K562 (cell line): Measurements from ENCODE around the gene BLTP2. TPM values are rescaled to one million over a fixed set of nuclear protein-coding genes. Genes with fewer than 3 reads are reported as not detected.

Experiments used
- ATF7 ChIP-seq: fragments of 450-650 bp; IDR thresholded peaks from 2 replicates; pipeline ENCODE4 v1.7.1; 2014; ENCODE audit warnings: mild to moderate bottlenecking, moderate library complexity
- CBFB ChIP-seq: sonication (generic); formaldehyde crosslinking; IDR thresholded peaks from 2 replicates; pipeline ENCODE4 v1.4.0; 2020; ENCODE audit warnings: mild to moderate bottlenecking, missing genetic modification reagents
- CBX3 ChIP-seq, 2 experiments: IDR thresholded peaks; 1 replicate in 1 of 2; 2 replicates in 1 of 2; pipeline ENCODE4 v1.6.1; 2012; ENCODE audit warnings: inconsistent platforms in 2 of 2, low read length in 2 of 2, borderline replicate concordance in 1 of 2, control low read depth in 1 of 2
- CHD1 ChIP-seq: fragments of 200-600 bp; sonication (generic); IDR thresholded peaks from one replicate; pipeline ENCODE4 v1.6.1; 2012; ENCODE audit warnings: mild to moderate bottlenecking, moderate library complexity, low read length, inconsistent platforms
- DIDO1 ChIP-seq: fragments of 450-650 bp; IDR thresholded peaks from 2 replicates; pipeline ENCODE4 v1.6.1; 2016; ENCODE audit warnings: low read depth, missing biosample characterization, missing genetic modification characterization
- ELF1 ChIP-seq: fragments of 200-800 bp; sonication (Bioruptor generic); IDR thresholded peaks from 2 replicates; pipeline ENCODE4 v1.6.1; 2016; ENCODE audit warnings: missing genetic modification characterization, missing compliant biosample characterization
- ETV6 ChIP-seq, 3 experiments: fragments of 150-350 bp in 1 of 3; sonication (generic) in 1 of 3; formaldehyde crosslinking in 1 of 3; IDR thresholded peaks; 2 replicates each; pipeline versions ENCODE4 v1.6.1 to v1.8.0; 2014 to 2022; ENCODE audit warnings: borderline replicate concordance in 2 of 3, low read depth in 2 of 3, antibody characterized with exemption in 1 of 3, low read length in 1 of 3, mild to moderate bottlenecking in 1 of 3, missing genetic modification reagents in 1 of 3
- EZH2 ChIP-seq: IDR thresholded peaks from 2 replicates; pipeline ENCODE4 v1.6.1; 2012; ENCODE audit warnings: low read depth, mild to moderate bottlenecking, inconsistent platforms, low read length, borderline replicate concordance
- HCFC1 ChIP-seq: IDR thresholded peaks from 2 replicates; pipeline ENCODE4 v1.6.1; 2012; ENCODE audit warnings: low read depth, low read length, improper control_type of control experiment
- KHSRP ChIP-seq: fragments of 450-650 bp; IDR thresholded peaks from 2 replicates; pipeline ENCODE4 v1.6.1; 2017
- KLF6 ChIP-seq: fragments of 250-450 bp; sonication (Bioruptor Pico); IDR thresholded peaks from 2 replicates; pipeline ENCODE4 v1.4.0; 2020; ENCODE audit warnings: mild to moderate bottlenecking, moderate library complexity, borderline replicate concordance
- MTA2 ChIP-seq: fragments of 450-650 bp; IDR thresholded peaks from 2 replicates; pipeline ENCODE4 v1.6.1; 2016; ENCODE audit warnings: low read depth
- NFIC ChIP-seq: fragments of 450-650 bp; IDR thresholded peaks from 2 replicates; pipeline ENCODE4 v1.6.1; 2017; ENCODE audit warnings: mild to moderate bottlenecking, inconsistent platforms
- NR4A1 ChIP-seq, 2 experiments: fragments of 250-450 bp in 1 of 2; fragments of 450-650 bp in 1 of 2; sonication (Bioruptor Pico) in 1 of 2; IDR thresholded peaks; 2 replicates each; pipeline versions ENCODE4 v1.4.0 to v1.6.1; 2016 to 2020; ENCODE audit warnings: mild to moderate bottlenecking in 2 of 2, missing compliant biosample characterization in 1 of 2, missing genetic modification characterization in 1 of 2, moderate library complexity in 1 of 2
- PML ChIP-seq: IDR thresholded peaks from 2 replicates; pipeline ENCODE4 v1.6.1; 2012; ENCODE audit warnings: low read length, inconsistent platforms
- RBBP5 ChIP-seq: fragments of 200-600 bp; sonication (generic); IDR thresholded peaks from 2 replicates; pipeline ENCODE4 v1.6.1; 2012; ENCODE audit warnings: borderline replicate concordance, mild to moderate bottlenecking, low read length, control low read depth, inconsistent platforms; ENCODE audit not compliant: insufficient read depth, poor library complexity, severe bottlenecking
- SIN3A ChIP-seq, 2 experiments: fragments of 150-350 bp in 1 of 2; IDR thresholded peaks; 2 replicates each; pipeline ENCODE4 v1.6.1; 2011 to 2016; ENCODE audit warnings: borderline replicate concordance in 2 of 2, low read depth in 2 of 2, low read length in 2 of 2, mild to moderate bottlenecking in 2 of 2, moderate library complexity in 2 of 2; ENCODE audit not compliant: control insufficient read depth in 1 of 2
- TAF7 ChIP-seq: fragments of 450-650 bp; IDR thresholded peaks from 2 replicates; pipeline ENCODE4 v1.6.1; 2016; ENCODE audit warnings: missing genetic modification characterization, missing compliant biosample characterization
- TBL1XR1 ChIP-seq, 2 experiments: IDR thresholded peaks; 2 replicates each; pipeline ENCODE4 v1.6.1; 2012; ENCODE audit warnings: improper control_type of control experiment in 2 of 2, low read length in 2 of 2, mild to moderate bottlenecking in 1 of 2
- TRIM24 ChIP-seq, 2 experiments: fragments of 450-650 bp; IDR thresholded peaks; 2 replicates each; pipeline ENCODE4 v1.6.1; 2016
- ZBTB17 ChIP-seq: fragments of 450-650 bp; formaldehyde crosslinking; IDR thresholded peaks from 2 replicates; pipeline ENCODE4 v1.4.0; 2020; ENCODE audit warnings: mild to moderate bottlenecking
- ZFP30 ChIP-seq: fragments of 250-450 bp; sonication (Bioruptor Pico); IDR thresholded peaks from 2 replicates; pipeline ENCODE4 v1.8.0; 2022; ENCODE audit warnings: moderate library complexity, mild to moderate bottlenecking, inconsistent platforms, borderline replicate concordance
- ZNF354B ChIP-seq: fragments of 250-450 bp; sonication (Bioruptor Pico); IDR thresholded peaks from 2 replicates; pipeline ENCODE4 v1.4.0; 2020
- ZNF384 ChIP-seq: IDR thresholded peaks from 2 replicates; pipeline ENCODE4 v1.6.1; 2012; ENCODE audit warnings: low read depth, low read length, improper control_type of control experiment
- ZNF431 ChIP-seq: sonication (generic); formaldehyde crosslinking; IDR thresholded peaks from 2 replicates; pipeline ENCODE4 v1.8.0; 2022; ENCODE audit warnings: mild to moderate bottlenecking, missing genetic modification reagents
- polyA plus RNA-seq, 8 experiments: library from polyadenylated mRNA; depleted of rRNA in 4 of 8; stranded (reverse) in 5 of 8; unstranded in 3 of 8; fragments of >200 nt; fragmentation: Nextera tagmentation in 2 of 8; fragmentation: Illumina TruSeq in 1 of 8; extraction: Ambion mirVana in 2 of 8; extraction: Trizol in 1 of 8; gene quantifications; 2 replicates each; pipeline versions ENCODE4 v1.2.1 to v1.2.3, GENCODE V29; 2011 to 2014; ENCODE audit warnings: inconsistent platforms in 1 of 8, missing spikeins in 1 of 8
- total RNA-seq, 7 experiments: library from RNA; depleted of rRNA in 6 of 7; stranded (reverse); fragments of >200 nt in 6 of 7; fragmentation: Illumina TruSeq in 2 of 7; extraction: Trizol in 2 of 7; gene quantifications; 2 replicates each; pipeline versions ENCODE4 v1.2.1 to v1.2.3, GENCODE V29; 2011 to 2021; ENCODE audit warnings: low replicate concordance in 1 of 7
- TF ChIP-seq, protein P1 (sequence below): fragments of 200-800 bp; sonication (Bioruptor generic); IDR thresholded peaks from 2 replicates; pipeline ENCODE4 v1.6.1; 2017; ENCODE audit warnings: missing genetic modification characterization, missing compliant biosample characterization

The BLTP2 gene
- total and polyA plus RNA-seq, 9 of the 15 experiments (the other 6 are each of a cell fraction or from before 2014, with no cell fraction given): 14.7 to 174 (median 103) TPM

DNA sequence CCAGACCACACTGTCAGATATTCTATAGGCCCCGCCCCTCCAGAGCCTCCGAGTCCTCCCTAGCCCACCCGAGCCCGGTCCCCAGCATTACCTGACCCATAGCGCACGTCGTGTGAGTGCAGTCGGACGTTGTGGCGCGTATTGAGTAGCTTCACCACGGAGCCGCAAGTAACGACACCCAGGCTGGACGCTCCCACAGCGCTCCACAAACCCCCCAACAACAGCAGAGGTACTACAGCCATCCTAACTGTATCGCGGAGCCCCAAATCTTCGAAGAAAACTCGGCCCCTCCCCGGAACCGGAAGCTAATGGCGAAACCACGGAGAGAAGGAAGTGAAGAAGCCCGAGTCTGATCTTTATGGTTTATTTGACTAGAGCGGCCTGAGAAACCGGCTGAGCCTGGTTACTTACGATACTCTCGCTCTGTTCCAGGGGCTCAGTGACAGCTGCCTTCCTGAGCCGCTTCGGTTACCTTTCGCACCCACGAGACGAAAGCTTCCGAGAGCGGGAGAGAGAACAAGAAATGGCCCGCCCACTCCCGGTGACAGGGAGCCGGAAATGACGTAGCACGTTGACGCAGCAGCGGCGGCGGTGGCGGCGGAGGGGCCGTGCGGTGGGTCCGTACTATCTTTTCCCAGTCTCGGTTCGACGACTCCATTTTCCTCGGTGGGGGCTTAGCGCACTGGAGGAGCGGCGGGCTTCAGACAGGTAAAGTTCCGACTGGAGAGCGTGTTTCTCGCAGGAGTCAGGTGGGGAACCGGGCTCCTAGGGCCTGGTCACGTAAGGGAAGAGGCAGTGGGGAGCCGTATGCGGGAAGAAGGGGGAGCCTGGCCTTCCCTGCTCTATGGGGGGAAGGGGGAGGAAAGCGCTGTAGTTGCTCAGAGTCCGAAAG lies 16.9 kb upstream of the BLTP2 start, which contains the start of the genes SDF2 and SUPT6H (continued):
- no peak for TF ChIP-seq ZFP30
- 0 out of 2 replicates have a peak, but pooled peaks have one; percentile 19 for TF ChIP-seq NR4A1 (CRISPR knock-in tag; IDR thresholded peaks at IDR 0.05)
- no peak for TF ChIP-seq NR4A1 (tag; IDR thresholded peaks at IDR 0.05)
- TF ChIP-seq ZBTB17 (CRISPR knock-in tag): peak; percentile 81
- peak; percentile 67; the same call in 1 of the 2 replicates for TF ChIP-seq CBFB (CRISPR knock-in tag)
- peak in 1 of 2 experiments; percentile 52; a peak in 1 of 4 replicates for TF ChIP-seq ETV6 (IDR thresholded peaks at IDR 0.05; ENCODE audit: borderline replicate concordance in 1 of 2, low read depth in 2 of 2, low read length in 1 of 2)
- 0 out of 2 replicates have a peak, but pooled peaks have one; percentile 51 for TF ChIP-seq ETV6 (CRISPR knock-in tag; IDR thresholded peaks at IDR 0.05; ENCODE audit: borderline replicate concordance)
- 0 out of 2 replicates have a peak, but pooled peaks have one; percentile 3 for TF ChIP-seq ZNF384
- peak; percentile 90 for TF ChIP-seq ELF1 (tag)
- TF ChIP-seq KLF6: peak; percentile 33; the same call in 1 of the 2 replicates
- TF ChIP-seq MTA2: no peak
- TF ChIP-seq TBL1XR1 (IDR thresholded peaks at IDR 0.05; ENCODE audit: low read length in 2 of 2): no peak; a peak in 1 of 4 replicates
- TF ChIP-seq, protein P1, sequence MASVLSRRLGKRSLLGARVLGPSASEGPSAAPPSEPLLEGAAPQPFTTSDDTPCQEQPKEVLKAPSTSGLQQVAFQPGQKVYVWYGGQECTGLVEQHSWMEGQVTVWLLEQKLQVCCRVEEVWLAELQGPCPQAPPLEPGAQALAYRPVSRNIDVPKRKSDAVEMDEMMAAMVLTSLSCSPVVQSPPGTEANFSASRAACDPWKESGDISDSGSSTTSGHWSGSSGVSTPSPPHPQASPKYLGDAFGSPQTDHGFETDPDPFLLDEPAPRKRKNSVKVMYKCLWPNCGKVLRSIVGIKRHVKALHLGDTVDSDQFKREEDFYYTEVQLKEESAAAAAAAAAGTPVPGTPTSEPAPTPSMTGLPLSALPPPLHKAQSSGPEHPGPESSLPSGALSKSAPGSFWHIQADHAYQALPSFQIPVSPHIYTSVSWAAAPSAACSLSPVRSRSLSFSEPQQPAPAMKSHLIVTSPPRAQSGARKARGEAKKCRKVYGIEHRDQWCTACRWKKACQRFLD (CRISPR knock-in tag): peak; percentile 59; the same call in 1 of the 2 replicates
- TF ChIP-seq CBX3 (IDR thresholded peaks at IDR 0.05; ENCODE audit: borderline replicate concordance in 1 of 2, low read length in 2 of 2): peak in 1 of 2 experiments; percentile 28; a peak in 1 of 3 replicates
- TF ChIP-seq NFIC: peak; percentile 27
- peak; percentile 92 for TF ChIP-seq DIDO1 (tag)
- TF ChIP-seq SIN3A (IDR thresholded peaks at IDR 0.05; ENCODE audit: borderline replicate concordance in 2 of 2, control insufficient read depth in 1 of 2, low read depth in 2 of 2, low read length in 2 of 2): peak; percentile 79 to 92; a peak in 3 of 4 replicates
- TF ChIP-seq ZNF431 (CRISPR knock-in tag): peak; percentile 40; the same call in 1 of the 2 replicates
- peak; percentile 84 for TF ChIP-seq PML
- peak; percentile 86 for TF ChIP-seq CHD1
- TF ChIP-seq ATF7: peak; percentile 95
- peak; percentile 85 for TF ChIP-seq TAF7 (tag)
- TF ChIP-seq KHSRP: peak; percentile 53; the same call in 1 of the 2 replicates
- TF ChIP-seq HCFC1: peak; percentile 59
- TF ChIP-seq EZH2: no peak
- peak in 1 of 2 experiments; percentile 54; a peak in 2 of 4 replicates for TF ChIP-seq TRIM24 (IDR thresholded peaks at IDR 0.05)
- peak; percentile 93 for TF ChIP-seq RBBP5
- no peak for TF ChIP-seq ZNF354B (CRISPR knock-in tag)
